Measurements from ENCODE around the gene SAMD1.

SAMD1 gene

GRCh38 chr19:14112809-14113385 lies 22.3 kb upstream of the SAMD1 start:
- no peak for DNase-seq

GRCh38 chr19:14112051-14112808 lies 21.7 kb upstream of the SAMD1 start:
- DNase-seq, result no peak

GRCh38 chr19:14111486-14111885 lies 20.9 kb upstream of the SAMD1 start:
- no peak for DNase-seq

GRCh38 chr19:14110650-14111049 lies 20.1 kb upstream of the SAMD1 start:
- no peak for DNase-seq

GRCh38 chr19:14107581-14108461 lies 17.3 kb upstream of the SAMD1 start:
- DNase-seq, result no peak

- no peak for DNase-seq
Measured at GRCh38 chr19:14106840-14107239, 16.3 kb upstream of the SAMD1 start.

GRCh38 chr19:14105680-14106079 lies 15.1 kb upstream of the SAMD1 start:
- DNase-seq, result no peak

GRCh38 chr19:14103310-14103709 lies 12.8 kb upstream of the SAMD1 start:
- DNase-seq, result no peak

- DNase-seq, result no peak
Measured at GRCh38 chr19:14102756-14103155, 12.2 kb upstream of the SAMD1 start.

- no peak for DNase-seq
Measured at GRCh38 chr19:14102102-14102696, 11.6 kb upstream of the SAMD1 start.

GRCh38 chr19:14101003-14101545 lies 10.5 kb upstream of the SAMD1 start:
- no peak for DNase-seq

GRCh38 chr19:14097532-14098151 lies 7.1 kb upstream of the SAMD1 start:
- no peak for DNase-seq

GRCh38 chr19:14096272-14096992 lies 5.9 kb upstream of the SAMD1 start:
- DNase-seq, result no peak

- DNase-seq, result no peak
Measured at GRCh38 chr19:14094854-14095253, 4.3 kb upstream of the SAMD1 start.

GRCh38 chr19:14093117-14093823 lies 2.7 kb upstream of the SAMD1 start:
- no peak for DNase-seq

- no peak for DNase-seq
Measured at GRCh38 chr19:14091813-14092462, 1.4 kb upstream of the SAMD1 start.

GRCh38 chr19:14091081-14091812 lies 696 bp upstream of the SAMD1 start:
- DNase-seq, result no peak

- no peak for DNase-seq
Measured at GRCh38 chr19:14089662-14090508, 666 bp downstream of the SAMD1 start.

GRCh38 chr19:14089412-14089661 lies 1.2 kb downstream of the SAMD1 start:
- DNase-seq, result no peak
